Neutrophil (primary cell): ENCODE results near the gene ABHD15.

ENCODE experiments used
- H3K27ac ChIP-seq: fragments of 200-600 bp; sonication (generic); 2 replicates; pipeline ENCODE4 v1.5.1; 2016; ENCODE audit warnings: mild to moderate bottlenecking, moderate library complexity
- H3K27me3 ChIP-seq: fragments of 200-600 bp; sonication (generic); 2 replicates; pipeline ENCODE4 v1.6.0; 2016; ENCODE audit warnings: mild to moderate bottlenecking
- H3K36me3 ChIP-seq: fragments of 200-600 bp; sonication (generic); 2 replicates; pipeline ENCODE4 v1.5.1; 2017
- H3K4me1 ChIP-seq, 2 experiments: fragments of 200-600 bp in 1 of 2; sonication (generic) in 1 of 2; 1 replicate in 1 of 2; 2 replicates in 1 of 2; pipeline versions ENCODE4 v1.5.1 to v1.6.1; 2013 to 2016; ENCODE audit warnings: low read depth in 1 of 2, low read length in 1 of 2, mild to moderate bottlenecking in 1 of 2, moderate library complexity in 1 of 2; ENCODE audit not compliant: control insufficient read depth in 1 of 2, insufficient read depth in 1 of 2
- H3K4me3 ChIP-seq, 2 experiments: fragments of 200-600 bp in 1 of 2; sonication (generic) in 1 of 2; 1 replicate in 1 of 2; 2 replicates in 1 of 2; pipeline ENCODE4 v1.5.1; 2013 to 2016; ENCODE audit warnings: low read depth in 1 of 2, low read length in 1 of 2, mild to moderate bottlenecking in 1 of 2, moderate library complexity in 1 of 2
- H3K9me3 ChIP-seq: fragments of 200-600 bp; sonication (generic); 2 replicates; pipeline ENCODE4 v1.5.1; 2016
- TF ChIP-seq, protein P1 (sequence below): fragments of 200-600 bp; sonication (generic); IDR thresholded peaks from 2 replicates; pipeline ENCODE4 v1.5.1; 2016; ENCODE audit warnings: antibody characterized with exemption

ABHD15 gene

GRCh38 chr17:29586676-29587469, 20.0 kb upstream of the ABHD15 start:
- Histone ChIP-seq H3K4me1 (peaks cover 42 to 46% of the 10 kb centered on the region in 2 experiments), H3K27ac (no peak overlapping the region), H3K27me3 (peaks cover 34% of the 10 kb centered on the region), H3K4me3 (no peak overlapping the region), H3K9me3 (no peaks in the 10 kb centered on the region), H3K36me3 (peaks cover 5% of the 10 kb centered on the region)
- TF ChIP-seq, protein P1, sequence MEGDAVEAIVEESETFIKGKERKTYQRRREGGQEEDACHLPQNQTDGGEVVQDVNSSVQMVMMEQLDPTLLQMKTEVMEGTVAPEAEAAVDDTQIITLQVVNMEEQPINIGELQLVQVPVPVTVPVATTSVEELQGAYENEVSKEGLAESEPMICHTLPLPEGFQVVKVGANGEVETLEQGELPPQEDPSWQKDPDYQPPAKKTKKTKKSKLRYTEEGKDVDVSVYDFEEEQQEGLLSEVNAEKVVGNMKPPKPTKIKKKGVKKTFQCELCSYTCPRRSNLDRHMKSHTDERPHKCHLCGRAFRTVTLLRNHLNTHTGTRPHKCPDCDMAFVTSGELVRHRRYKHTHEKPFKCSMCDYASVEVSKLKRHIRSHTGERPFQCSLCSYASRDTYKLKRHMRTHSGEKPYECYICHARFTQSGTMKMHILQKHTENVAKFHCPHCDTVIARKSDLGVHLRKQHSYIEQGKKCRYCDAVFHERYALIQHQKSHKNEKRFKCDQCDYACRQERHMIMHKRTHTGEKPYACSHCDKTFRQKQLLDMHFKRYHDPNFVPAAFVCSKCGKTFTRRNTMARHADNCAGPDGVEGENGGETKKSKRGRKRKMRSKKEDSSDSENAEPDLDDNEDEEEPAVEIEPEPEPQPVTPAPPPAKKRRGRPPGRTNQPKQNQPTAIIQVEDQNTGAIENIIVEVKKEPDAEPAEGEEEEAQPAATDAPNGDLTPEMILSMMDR, result no peak

DNA sequence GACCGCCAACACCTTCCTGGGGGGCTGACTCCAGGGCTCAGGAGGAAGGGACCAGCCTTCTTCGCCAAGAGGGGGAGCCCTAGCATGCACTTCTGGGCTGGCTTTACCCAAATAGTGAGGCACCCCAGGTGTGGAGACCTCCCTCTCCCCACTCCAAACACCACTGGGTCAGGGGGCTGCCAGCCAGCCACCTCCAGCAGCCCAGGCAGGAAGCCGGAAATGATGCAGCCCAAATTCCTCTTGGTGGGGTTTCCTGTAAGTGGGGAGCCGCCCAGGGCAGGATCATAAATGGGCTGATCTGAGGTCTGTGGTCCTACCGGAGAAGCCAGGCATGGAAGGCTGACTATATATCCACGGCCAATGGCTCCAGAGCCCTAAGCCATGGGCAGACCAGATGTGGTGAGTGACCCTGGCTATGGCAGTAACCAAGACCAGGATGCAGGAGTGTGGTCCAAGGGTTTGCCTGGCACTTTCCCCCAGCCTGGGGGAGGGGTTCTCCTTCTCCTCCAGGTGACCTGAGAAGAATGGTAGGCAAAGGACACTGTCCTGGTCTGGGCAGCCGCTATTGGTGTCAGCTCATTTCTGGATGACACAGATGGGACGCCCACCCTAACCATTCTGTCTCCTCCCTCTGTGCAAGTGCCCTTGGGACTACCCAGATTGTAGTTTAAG, 18.4 kb upstream of the ABHD15 start:
- H3K4me1 ChIP-seq, result peaks cover 29% of the 10 kb centered on the region in 2 experiments

GRCh38 chr17:29584452-29585079, 17.7 kb upstream of the ABHD15 start:
- H3K27ac ChIP-seq, result no peak overlapping the region
- TF ChIP-seq, protein P1, result no peak
- H3K4me3 ChIP-seq, result no peak overlapping the region
- H3K36me3 ChIP-seq, result peaks cover 10% of the 10 kb centered on the region
- no peaks in the 10 kb centered on the region for H3K9me3 ChIP-seq
- H3K4me1 ChIP-seq, result peaks cover 23% of the 10 kb centered on the region in 2 experiments
- peaks cover 12% of the 10 kb centered on the region for H3K27me3 ChIP-seq

More for the DNA sequence above, 18.4 kb upstream of the ABHD15 start:
- TF ChIP-seq, protein P1, result no peak
- Histone ChIP-seq H3K27ac (no peak overlapping the region), H3K36me3 (peaks cover 10% of the 10 kb centered on the region), H3K27me3 (peaks cover 18% of the 10 kb centered on the region), H3K9me3 (no peaks in the 10 kb centered on the region), H3K4me3 (no peak overlapping the region)

DNA sequence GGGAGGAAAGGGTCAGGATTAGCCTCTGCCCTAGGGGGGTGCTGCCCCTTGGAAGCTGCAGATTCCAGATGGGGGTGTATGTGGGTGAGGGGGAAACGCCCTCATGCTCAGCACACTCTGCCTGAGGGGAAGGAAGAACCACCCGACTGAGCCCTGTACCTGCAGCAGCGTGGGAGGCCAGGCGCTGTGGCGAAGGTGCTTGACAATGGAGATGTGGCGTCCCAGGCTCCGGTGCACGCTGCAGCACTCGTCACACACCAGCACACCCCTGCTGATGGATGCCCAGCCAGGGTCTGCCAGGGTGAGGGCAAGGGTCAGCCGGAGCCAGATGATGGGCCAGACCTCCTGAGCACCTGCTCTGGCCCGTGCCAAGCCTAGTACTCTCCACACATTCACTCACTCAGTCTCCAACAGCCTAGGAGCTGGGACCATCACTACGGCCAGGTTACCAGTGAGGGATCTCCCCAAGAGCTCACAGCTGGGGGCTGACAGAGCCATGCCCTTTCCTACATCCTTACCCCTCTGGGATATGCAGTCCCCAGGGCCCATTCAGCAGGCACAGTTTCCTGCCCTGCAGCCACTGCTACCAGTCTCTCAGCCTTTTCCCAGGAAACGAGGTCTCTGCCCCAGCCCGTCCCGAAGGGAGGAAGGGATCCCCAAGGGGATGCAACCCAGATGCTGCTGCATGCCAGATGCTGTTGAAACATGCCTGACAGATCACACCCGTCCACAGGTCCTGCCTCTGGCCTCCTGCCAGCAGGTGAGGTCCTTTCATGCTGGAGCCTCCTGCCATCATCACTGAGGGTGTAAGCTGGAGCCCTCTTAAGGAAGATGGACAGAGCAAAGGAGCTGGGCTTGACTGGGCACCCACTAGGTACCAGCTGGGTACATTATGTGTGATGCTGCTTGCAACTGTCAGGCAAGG, 16.7 kb upstream of the ABHD15 start:
- peaks cover 10% of the 10 kb centered on the region for H3K36me3 ChIP-seq
- H3K9me3 ChIP-seq, result no peaks in the 10 kb centered on the region
- no peak overlapping the region for H3K4me3 ChIP-seq
- peaks cover 9% of the 10 kb centered on the region for H3K27me3 ChIP-seq
- TF ChIP-seq, protein P1, result no peak
- no peak overlapping the region for H3K27ac ChIP-seq
- H3K4me1 ChIP-seq, result peaks cover 20% of the 10 kb centered on the region in 2 experiments

- Histone ChIP-seq H3K36me3 (peaks cover 15% of the 10 kb centered on the region), H3K27ac (no peak overlapping the region), H3K4me1 (peaks cover 12% of the 10 kb centered on the region in 2 experiments), H3K9me3 (no peaks in the 10 kb centered on the region), H3K4me3 (no peak overlapping the region), H3K27me3 (peaks cover under 1% of the 10 kb centered on the region)
- TF ChIP-seq, protein P1, result no peak
These were observed 15.9 kb upstream of the ABHD15 start for GRCh38 chr17:29582772-29583171.
